GM10847 (cell line): ENCODE results near the gene RPP40.

Experiments used
- POLR2A ChIP-seq: IDR thresholded peaks from 2 replicates; pipeline ENCODE4 v1.6.1; 2011; ENCODE audit not compliant: insufficient read length; ENCODE audit errors: extremely low read depth

RPP40 gene

DNA sequence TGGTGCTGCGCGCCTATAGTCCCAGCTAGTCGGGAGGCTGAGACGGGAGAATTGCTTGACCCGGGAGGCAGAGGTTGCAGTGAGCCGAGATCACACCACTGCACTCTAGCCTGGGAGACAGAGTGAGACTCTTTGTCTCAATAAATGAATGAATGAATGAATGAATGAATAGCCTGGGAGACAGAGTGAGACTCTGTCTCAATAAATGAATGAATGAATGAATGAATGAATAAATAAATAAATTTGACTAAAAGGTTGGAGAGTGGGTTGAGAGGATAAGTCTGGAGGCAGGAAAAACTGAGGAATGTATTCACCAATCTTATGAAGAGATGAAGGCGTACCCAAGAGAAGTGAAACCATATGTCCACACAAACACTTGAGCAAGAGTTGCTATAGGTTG, 24.5 kb upstream of the RPP40 start:
- TF ChIP-seq POLR2A: no peak

GRCh38 chr6:5025911-5026819, 22.3 kb upstream of the RPP40 start:
- no peak for TF ChIP-seq POLR2A

DNA sequence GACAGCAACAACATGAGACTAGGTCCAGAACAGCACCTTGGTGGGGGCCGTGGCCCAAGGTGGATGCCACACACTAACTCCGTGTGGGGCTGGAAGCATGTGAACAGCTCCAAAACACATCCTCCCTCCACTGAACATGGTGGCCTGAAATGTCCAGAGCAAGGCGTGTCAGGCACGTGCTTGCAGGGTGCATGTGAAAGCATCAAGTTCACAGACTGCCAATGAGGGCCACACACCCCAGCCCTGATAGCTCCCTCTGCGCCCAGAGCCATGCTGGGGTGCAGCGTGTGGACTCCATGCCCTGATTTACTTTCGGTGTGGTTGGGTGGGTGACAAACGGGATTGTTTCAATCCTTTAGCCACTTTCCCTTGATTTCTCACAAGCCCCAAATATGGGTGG, 20.1 kb upstream of the RPP40 start:
- no peak for TF ChIP-seq POLR2A

- no peak for TF ChIP-seq POLR2A
Measured at GRCh38 chr6:5020142-5020541, 16.3 kb upstream of the RPP40 start.

DNA sequence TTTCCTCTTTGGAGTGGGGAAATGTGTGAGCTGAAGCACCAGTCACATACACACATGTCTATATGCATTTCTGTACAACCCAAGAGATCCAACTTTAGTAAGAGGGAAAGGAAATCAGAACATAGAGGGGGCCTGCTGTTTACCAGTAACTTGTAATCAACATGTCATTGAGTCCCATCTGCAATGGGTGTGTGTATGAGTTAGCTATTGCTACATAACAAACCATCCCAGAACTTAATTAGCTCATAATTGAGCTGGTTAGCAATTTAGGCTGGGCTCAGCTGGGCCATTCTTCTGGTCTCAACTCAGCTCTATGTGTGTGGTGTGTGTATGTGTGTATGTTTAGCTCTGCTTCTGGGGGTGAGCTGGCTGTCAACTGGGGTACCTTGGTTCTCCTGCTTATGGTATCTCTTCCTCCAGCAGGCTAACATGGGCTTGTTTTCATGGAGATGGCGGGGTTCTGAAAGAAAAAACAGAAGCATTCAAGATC, 10.3 kb upstream of the RPP40 start:
- no peak for TF ChIP-seq POLR2A

DNA sequence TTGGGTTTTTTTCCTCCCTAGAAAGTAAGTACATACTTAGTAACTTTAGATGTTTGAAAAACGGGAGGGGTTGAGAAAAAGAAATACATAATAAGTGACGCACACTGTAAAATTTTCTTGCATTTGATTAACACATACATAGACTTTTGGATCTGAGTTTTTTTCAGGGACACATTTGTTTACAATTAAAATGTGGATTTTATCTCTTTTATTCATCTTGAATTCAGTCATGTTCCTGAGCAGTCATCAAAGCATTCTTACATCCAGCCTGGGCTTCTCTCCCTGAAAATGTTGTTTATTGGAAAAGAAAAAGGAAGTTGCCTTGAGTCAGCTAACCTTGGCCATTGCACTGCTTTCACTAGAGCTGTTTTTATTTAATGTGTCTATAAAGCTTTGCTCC, 8.7 kb upstream of the RPP40 start:
- no peak for TF ChIP-seq POLR2A

GRCh38 chr6:5011346-5011745, 7.5 kb upstream of the RPP40 start:
- no peak for TF ChIP-seq POLR2A

DNA sequence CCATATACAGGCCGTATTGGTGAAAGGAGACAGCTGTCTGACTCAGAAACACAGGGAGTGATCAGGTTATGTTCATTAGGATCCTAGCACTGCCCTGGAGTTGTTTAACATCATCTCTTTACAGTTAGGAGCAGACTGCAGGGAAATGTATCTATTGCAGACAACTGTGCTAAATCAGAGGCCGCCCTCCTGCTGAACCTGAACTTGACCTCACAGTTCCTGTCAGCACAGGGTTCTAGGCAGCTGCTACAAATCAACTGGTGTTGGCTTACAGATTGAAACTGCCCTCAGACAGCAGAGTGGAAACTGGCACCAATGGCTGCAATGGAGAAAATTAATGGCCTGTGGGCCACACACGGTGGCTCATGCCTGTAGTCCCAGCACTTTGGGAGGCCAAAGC, 3.7 kb upstream of the RPP40 start:
- TF ChIP-seq POLR2A: no peak

DNA sequence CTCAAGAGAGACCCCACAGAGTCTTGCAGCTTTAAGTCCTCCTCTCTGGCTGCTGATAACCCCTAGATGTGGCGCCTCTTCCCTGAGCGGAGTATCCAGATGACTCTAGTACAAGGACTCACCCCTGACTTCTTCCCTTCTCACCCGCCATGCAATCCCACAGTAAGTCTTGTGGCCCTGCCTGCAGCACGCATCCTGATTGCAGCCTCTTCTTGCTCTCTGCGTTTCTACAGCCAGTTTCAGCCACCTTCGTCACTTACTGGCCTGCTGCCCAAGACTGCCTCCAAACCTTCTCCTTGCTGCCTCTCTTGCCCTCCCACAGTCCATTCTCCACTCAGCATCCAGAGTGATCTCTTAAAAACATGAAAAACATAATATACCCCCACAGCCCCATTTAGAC, 2.4 kb upstream of the RPP40 start:
- TF ChIP-seq POLR2A: no peak

GRCh38 chr6:5004373-5005037, 668 bp upstream of the RPP40 start:
- TF ChIP-seq POLR2A: no peak

GRCh38 chr6:4999586-4999985, 4.3 kb downstream of the RPP40 start:
- TF ChIP-seq POLR2A: no peak

DNA sequence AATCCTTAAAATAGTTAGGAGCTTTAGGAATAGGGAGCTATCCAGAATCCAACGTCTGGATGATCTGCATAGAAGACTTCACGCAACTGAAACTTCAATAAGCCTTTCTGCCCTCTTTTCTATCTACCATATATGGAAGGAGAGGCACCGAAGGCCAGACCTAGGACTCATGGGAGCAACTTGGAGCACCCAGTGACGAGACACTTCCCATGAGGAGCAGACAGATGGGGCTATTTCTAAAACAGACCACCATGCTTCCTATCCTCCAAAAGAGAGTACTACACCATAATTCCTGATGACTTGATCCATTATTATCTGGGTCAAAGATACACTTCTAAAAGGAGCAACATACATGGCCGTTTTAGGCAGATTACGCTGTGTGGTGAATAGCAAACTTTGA, 6.0 kb downstream of the RPP40 start:
- TF ChIP-seq POLR2A: no peak

GRCh38 chr6:4994741-4995140, 9.1 kb downstream of the RPP40 start:
- no peak for TF ChIP-seq POLR2A

- TF ChIP-seq POLR2A: no peak
Measured at GRCh38 chr6:4987432-4987831, 16.4 kb downstream of the RPP40 start.

- no peak for TF ChIP-seq POLR2A
Measured at GRCh38 chr6:4986999-4987398, 16.8 kb downstream of the RPP40 start.

- TF ChIP-seq POLR2A: no peak
Measured at GRCh38 chr6:4983322-4983721, 20.5 kb downstream of the RPP40 start.

DNA sequence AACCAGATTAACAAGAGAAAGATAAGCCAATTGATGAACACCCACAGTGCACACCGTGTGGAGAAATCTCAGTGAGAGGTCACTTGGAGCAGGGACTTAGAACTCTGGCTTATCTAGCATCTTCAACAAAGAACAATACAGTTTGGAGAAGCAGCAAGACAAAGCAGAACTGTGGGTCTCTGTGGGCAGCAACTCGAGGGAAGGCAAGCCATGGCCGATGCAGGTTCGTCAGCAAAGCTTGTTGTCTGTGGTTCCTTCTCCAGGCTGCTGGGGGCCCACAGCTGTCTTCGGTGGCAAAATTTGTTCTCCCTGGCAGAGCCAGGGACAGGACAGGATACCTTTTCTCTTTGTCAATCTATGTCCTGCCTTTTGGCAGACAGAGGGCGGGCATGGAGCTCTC, 22.1 kb downstream of the RPP40 start:
- no peak for TF ChIP-seq POLR2A

DNA sequence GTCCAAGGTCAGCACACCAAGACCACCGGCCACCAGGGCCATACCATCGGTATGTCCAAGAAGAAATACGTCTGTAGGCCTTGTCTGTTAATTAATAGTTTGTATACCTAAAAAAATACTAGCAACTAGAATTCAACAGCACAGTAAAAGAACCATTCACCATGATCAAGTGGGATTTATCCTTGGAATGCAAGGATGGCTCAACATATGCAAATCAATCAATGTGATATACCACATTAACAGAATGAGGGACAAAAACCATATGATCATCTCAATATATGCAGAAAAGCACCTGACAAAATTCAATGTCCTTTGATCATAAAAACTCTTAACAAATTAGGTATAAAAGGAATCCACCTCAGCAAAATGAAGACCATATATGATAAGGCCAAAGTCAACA, 24.4 kb downstream of the RPP40 start:
- no peak for TF ChIP-seq POLR2A
